Glutamatergic neuron (in vitro differentiated cells): ENCODE results near the gene SAMD4A. TPM values are rescaled to one million over a fixed set of nuclear protein-coding genes. Genes with fewer than 3 reads are reported as not detected.
"Not testable (repeated sequence)": the region's sequence is repeated elsewhere in the genome, so short reads cannot be mapped to it uniquely, and the experiment has no call there.

Experiments used
- DNase-seq: peaks from one replicate; pipeline ENCODE4 v3.0.0; 2022
- H3K27ac Mint-ChIP-seq: one replicate; pipeline ENCODE4 v1.8.0; 2020; ENCODE audit warnings: mild to moderate bottlenecking, mixed read lengths, inconsistent platforms; ENCODE audit not compliant: unreplicated experiment
- H3K27me3 Mint-ChIP-seq: one replicate; pipeline ENCODE4 v1.8.0; 2020; ENCODE audit warnings: mild to moderate bottlenecking, moderate library complexity, mixed read lengths, inconsistent platforms; ENCODE audit not compliant: unreplicated experiment
- H3K36me3 Mint-ChIP-seq: one replicate; pipeline ENCODE4 v1.8.0; 2020; ENCODE audit warnings: mild to moderate bottlenecking, mixed read lengths, inconsistent platforms; ENCODE audit not compliant: unreplicated experiment
- H3K4me1 Mint-ChIP-seq: one replicate; pipeline ENCODE4 v1.8.0; 2020; ENCODE audit warnings: mild to moderate bottlenecking, low read depth, mixed read lengths, inconsistent platforms; ENCODE audit not compliant: unreplicated experiment
- H3K4me3 Mint-ChIP-seq: one replicate; pipeline ENCODE4 v1.8.0; 2020; ENCODE audit warnings: mild to moderate bottlenecking, mixed read lengths, inconsistent platforms; ENCODE audit not compliant: unreplicated experiment
- H3K9me3 Mint-ChIP-seq: one replicate; pipeline ENCODE4 v1.8.0; 2020; ENCODE audit warnings: mild to moderate bottlenecking, moderate library complexity, mixed read lengths, inconsistent platforms; ENCODE audit not compliant: unreplicated experiment
- total RNA-seq: library from RNA; stranded (reverse); fragmentation: NEBNext Ultra II Directional; extraction: Animal tissue kit (Norgen Biotek cat#: 25700); gene quantifications from one replicate; pipeline ENCODE4 v1.2.1, GENCODE V29; 2021; ENCODE audit not compliant: unreplicated experiment
- TF ChIP-seq, protein P1 (sequence below): fragments of 200-600 bp; sonication (generic); IDR thresholded peaks from one replicate; pipeline ENCODE4 v1.5.0; 2021; ENCODE audit not compliant: partially characterized antibody, unreplicated experiment

SAMD4A gene
- total RNA-seq, 1 donor from 2014 or later, result 0.56 TPM

- no peaks in the 10 kb centered on the region for H3K9me3 Mint-ChIP-seq
- H3K4me1 Mint-ChIP-seq, result no peaks in the 10 kb centered on the region
- no peak overlapping the region for H3K4me3 Mint-ChIP-seq
- H3K27ac Mint-ChIP-seq, result no peak overlapping the region
- DNase-seq, result no peak
- no peaks in the 10 kb centered on the region for H3K27me3 Mint-ChIP-seq
- TF ChIP-seq, protein P1, sequence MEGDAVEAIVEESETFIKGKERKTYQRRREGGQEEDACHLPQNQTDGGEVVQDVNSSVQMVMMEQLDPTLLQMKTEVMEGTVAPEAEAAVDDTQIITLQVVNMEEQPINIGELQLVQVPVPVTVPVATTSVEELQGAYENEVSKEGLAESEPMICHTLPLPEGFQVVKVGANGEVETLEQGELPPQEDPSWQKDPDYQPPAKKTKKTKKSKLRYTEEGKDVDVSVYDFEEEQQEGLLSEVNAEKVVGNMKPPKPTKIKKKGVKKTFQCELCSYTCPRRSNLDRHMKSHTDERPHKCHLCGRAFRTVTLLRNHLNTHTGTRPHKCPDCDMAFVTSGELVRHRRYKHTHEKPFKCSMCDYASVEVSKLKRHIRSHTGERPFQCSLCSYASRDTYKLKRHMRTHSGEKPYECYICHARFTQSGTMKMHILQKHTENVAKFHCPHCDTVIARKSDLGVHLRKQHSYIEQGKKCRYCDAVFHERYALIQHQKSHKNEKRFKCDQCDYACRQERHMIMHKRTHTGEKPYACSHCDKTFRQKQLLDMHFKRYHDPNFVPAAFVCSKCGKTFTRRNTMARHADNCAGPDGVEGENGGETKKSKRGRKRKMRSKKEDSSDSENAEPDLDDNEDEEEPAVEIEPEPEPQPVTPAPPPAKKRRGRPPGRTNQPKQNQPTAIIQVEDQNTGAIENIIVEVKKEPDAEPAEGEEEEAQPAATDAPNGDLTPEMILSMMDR, result no peak
- H3K36me3 Mint-ChIP-seq, result no peaks in the 10 kb centered on the region
Observed at GRCh38 chr14:54749180-54749579, 182.3 kb downstream of the SAMD4A start.

DNA sequence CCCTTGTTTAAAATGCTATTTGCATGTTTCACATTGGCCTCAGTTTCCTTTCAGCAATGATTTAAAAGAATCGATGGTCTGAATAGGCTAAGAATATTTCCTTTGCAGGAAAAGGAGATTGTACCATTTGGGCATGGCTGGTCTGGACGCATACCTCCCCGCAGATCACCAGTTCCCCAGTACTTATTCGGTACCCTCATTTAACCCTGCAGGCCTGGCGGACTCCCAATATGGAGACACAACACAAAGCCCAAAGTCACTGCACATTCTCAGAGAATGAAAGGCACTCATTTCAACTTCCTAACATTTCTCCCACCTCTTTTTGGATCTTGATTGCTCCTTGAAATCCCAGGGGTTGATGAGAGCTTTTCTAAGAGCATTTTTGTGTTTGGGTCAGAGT lies 182.8 kb downstream of the SAMD4A start:
- Mint-ChIP-seq H3K27me3 (no peaks in the 10 kb centered on the region), H3K27ac (no peak overlapping the region)

GRCh38 chr14:54752611-54753010 lies 185.7 kb downstream of the SAMD4A start:
- H3K4me1 Mint-ChIP-seq, H3K36me3 Mint-ChIP-seq, DNase-seq, H3K4me3 Mint-ChIP-seq, H3K9me3 Mint-ChIP-seq, H3K27ac Mint-ChIP-seq, H3K27me3 Mint-ChIP-seq: not testable (repeated sequence)

More for the DNA sequence above, 182.8 kb downstream of the SAMD4A start:
- Mint-ChIP-seq H3K4me1 (no peaks in the 10 kb centered on the region), H3K36me3 (no peaks in the 10 kb centered on the region), H3K9me3 (no peaks in the 10 kb centered on the region), H3K4me3 (no peak overlapping the region)
- TF ChIP-seq, protein P1, result no peak
- no peak for DNase-seq

- H3K4me3 Mint-ChIP-seq, H3K9me3 Mint-ChIP-seq, H3K4me1 Mint-ChIP-seq, H3K27ac Mint-ChIP-seq, DNase-seq, H3K27me3 Mint-ChIP-seq, H3K36me3 Mint-ChIP-seq: not testable (repeated sequence)
Observed at GRCh38 chr14:54753396-54753795, 186.5 kb downstream of the SAMD4A start.

DNA sequence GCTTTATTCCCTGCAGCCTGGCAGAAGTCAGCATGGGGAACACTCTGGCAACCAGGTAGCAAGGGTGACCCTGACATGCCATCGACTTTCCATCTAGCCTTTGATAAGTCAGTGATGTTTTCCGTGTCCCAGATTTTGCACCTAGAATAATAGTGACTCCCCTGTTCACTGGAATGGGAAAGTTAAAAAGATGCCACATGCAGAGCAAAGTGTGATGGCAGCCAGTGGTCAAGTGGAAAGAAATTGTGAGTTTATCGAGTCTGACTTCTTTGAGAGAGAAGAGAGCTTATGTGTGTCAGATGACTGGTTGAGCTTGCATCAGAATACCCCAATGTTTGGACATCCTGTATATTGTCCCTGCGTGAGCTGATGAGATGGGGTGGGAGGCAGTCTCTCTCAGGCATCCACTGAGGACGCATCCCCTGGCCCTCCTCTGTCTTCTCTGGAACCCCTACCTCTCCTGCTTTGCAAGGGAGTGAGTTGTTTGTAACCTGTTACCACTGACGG lies 187.2 kb downstream of the SAMD4A start:
- no peak for DNase-seq
- Mint-ChIP-seq H3K27me3 (peaks cover 4% of the 10 kb centered on the region), H3K9me3 (no peaks in the 10 kb centered on the region), H3K4me1 (no peaks in the 10 kb centered on the region), H3K27ac (no peak overlapping the region), H3K36me3 (no peaks in the 10 kb centered on the region), H3K4me3 (no peak overlapping the region)
- TF ChIP-seq, protein P1, result no peak

GRCh38 chr14:54754623-54755386 lies 187.9 kb downstream of the SAMD4A start:
- Mint-ChIP-seq H3K27ac (no peak overlapping the region), H3K9me3 (no peaks in the 10 kb centered on the region), H3K4me3 (no peak overlapping the region), H3K4me1 (no peaks in the 10 kb centered on the region), H3K36me3 (no peaks in the 10 kb centered on the region), H3K27me3 (peaks cover 4% of the 10 kb centered on the region)
- TF ChIP-seq, protein P1, result no peak
- DNase-seq, result no peak
